GM12891 (cell line): ENCODE data around the gene AP5Z1.

ENCODE experiments used
- PAX5 ChIP-seq: IDR thresholded peaks from 2 replicates; pipeline ENCODE4 v1.6.1; 2011; ENCODE audit warnings: low read length, moderate library complexity, mild to moderate bottlenecking; ENCODE audit not compliant: insufficient read depth, severe bottlenecking
- POLR2A ChIP-seq: IDR thresholded peaks from 2 replicates; pipeline ENCODE4 v1.6.1; 2011; ENCODE audit warnings: low read depth, low read length, control low read depth
- POLR2AphosphoS5 ChIP-seq: IDR thresholded peaks from 2 replicates; pipeline ENCODE4 v1.6.1; 2011; ENCODE audit warnings: low read depth, low read length, control low read depth
- POU2F2 ChIP-seq: IDR thresholded peaks from 2 replicates; pipeline ENCODE4 v1.6.1; 2011; ENCODE audit warnings: low read depth, mild to moderate bottlenecking, control low read depth, low read length, moderate library complexity
- SPI1 ChIP-seq: IDR thresholded peaks from 2 replicates; pipeline ENCODE4 v1.6.1; 2011; ENCODE audit warnings: low read depth, low read length, control low read depth
- TAF1 ChIP-seq: IDR thresholded peaks from 2 replicates; pipeline ENCODE4 v1.6.1; 2011; ENCODE audit warnings: low read depth, low read length, control low read depth

GRCh38 chr7:4742051-4742573 lies 33.3 kb upstream of the AP5Z1 start:
- no peak for TF ChIP-seq PAX5
- TF ChIP-seq POLR2AphosphoS5, result no peak
- TF ChIP-seq POLR2A, result no peak
- no peak for TF ChIP-seq TAF1
- TF ChIP-seq POU2F2, result no peak
- TF ChIP-seq SPI1, result no peak
